Activated naive CD4-positive, alpha-beta T cell treated with anti-CD3 and anti-CD28 coated beads, Interleukin-2, amount 50 U/mL, for 24 hours (primary cell): ENCODE results near the gene AJUBA.
"Not testable (repeated sequence)": the region's sequence is repeated elsewhere in the genome, so short reads cannot be mapped to it uniquely, and the experiment has no call there.

ENCODE experiments used
- H3K27ac Mint-ChIP-seq: one replicate; pipeline ENCODE4 v1.8.0; 2021; ENCODE audit warnings: mild to moderate bottlenecking, mixed read lengths
- H3K27me3 Mint-ChIP-seq: one replicate; pipeline ENCODE4 v1.8.0; 2021; ENCODE audit warnings: mixed read lengths
- H3K36me3 Mint-ChIP-seq: one replicate; pipeline ENCODE4 v1.8.0; 2021; ENCODE audit warnings: mixed read lengths
- H3K4me1 Mint-ChIP-seq: one replicate; pipeline ENCODE4 v1.8.0; 2021; ENCODE audit warnings: mixed read lengths
- H3K4me3 Mint-ChIP-seq: one replicate; pipeline ENCODE4 v1.8.0; 2021; ENCODE audit warnings: mild to moderate bottlenecking, mixed read lengths
- H3K9me3 Mint-ChIP-seq: one replicate; pipeline ENCODE4 v1.8.0; 2021; ENCODE audit warnings: mixed read lengths

Gene AJUBA

DNA sequence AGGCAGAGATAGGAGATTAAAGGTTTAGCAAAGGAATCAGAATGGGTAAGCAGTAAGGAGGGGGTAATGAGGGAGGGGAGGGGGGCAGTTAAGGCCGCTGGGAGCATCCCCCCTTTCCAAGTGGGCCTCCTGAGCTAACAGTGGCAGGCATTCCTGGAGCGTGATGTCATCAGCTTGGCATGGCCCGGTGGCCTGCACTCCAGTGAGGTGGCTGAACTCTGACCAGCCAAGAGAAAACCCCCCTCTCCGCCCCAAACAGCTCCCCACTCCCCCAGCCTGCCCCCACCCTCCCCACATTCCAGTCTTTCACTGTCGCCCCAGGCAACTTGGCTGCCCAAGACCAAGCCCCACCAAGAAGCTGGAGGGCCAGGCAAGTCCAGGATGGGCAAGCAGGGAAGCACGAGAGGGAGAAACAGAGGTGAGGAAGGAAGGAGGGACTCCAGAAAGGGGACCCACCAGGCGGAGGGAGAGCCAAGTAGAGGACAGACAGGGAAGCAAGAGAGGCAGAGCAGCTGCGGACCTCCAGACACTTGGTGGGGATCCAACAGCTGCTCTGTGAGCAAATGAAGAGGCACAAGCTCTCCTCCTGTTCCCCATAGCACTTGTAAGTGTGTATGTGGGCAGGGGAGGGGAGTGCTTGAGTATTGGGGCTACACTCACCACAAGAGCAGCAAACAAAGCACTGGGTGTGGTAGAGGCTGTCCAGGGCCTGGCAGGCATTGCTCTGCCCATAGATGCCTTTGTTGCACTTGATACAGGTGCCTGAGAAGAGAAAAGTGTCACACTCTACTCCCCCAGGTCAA lies 4.5 kb downstream of the AJUBA start:
- Mint-ChIP-seq H3K27me3 (no peaks in the 10 kb centered on the region), H3K4me3 (no peak overlapping the region), H3K27ac (peak overlapping the region; percentile 68), H3K4me1 (peaks cover 8% of the 10 kb centered on the region), H3K36me3 (no peaks in the 10 kb centered on the region), H3K9me3 (no peaks in the 10 kb centered on the region)

- Mint-ChIP-seq H3K27me3 (no peaks in the 10 kb centered on the region), H3K36me3 (no peaks in the 10 kb centered on the region), H3K27ac (peak overlapping the region; percentile 68)
Measured at GRCh38 chr14:22977434-22977683, 5.0 kb downstream of the AJUBA start.

GRCh38 chr14:22976620-22977433 lies 5.5 kb downstream of the AJUBA start:
- peaks cover 8% of the 10 kb centered on the region for H3K4me1 Mint-ChIP-seq
- H3K36me3 Mint-ChIP-seq, result no peaks in the 10 kb centered on the region
- H3K9me3 Mint-ChIP-seq, result no peaks in the 10 kb centered on the region
- H3K27me3 Mint-ChIP-seq, result no peaks in the 10 kb centered on the region
- H3K27ac Mint-ChIP-seq, result no peak overlapping the region
- H3K4me3 Mint-ChIP-seq, result no peak overlapping the region

More at GRCh38 chr14:22977434-22977683, 5.0 kb downstream of the AJUBA start:
- peaks cover 8% of the 10 kb centered on the region for H3K4me1 Mint-ChIP-seq
- H3K4me3 Mint-ChIP-seq, result no peak overlapping the region
- no peaks in the 10 kb centered on the region for H3K9me3 Mint-ChIP-seq

GRCh38 chr14:22974530-22975313 lies 7.6 kb downstream of the AJUBA start:
- Mint-ChIP-seq H3K27ac (no peak overlapping the region), H3K9me3 (no peaks in the 10 kb centered on the region)

DNA sequence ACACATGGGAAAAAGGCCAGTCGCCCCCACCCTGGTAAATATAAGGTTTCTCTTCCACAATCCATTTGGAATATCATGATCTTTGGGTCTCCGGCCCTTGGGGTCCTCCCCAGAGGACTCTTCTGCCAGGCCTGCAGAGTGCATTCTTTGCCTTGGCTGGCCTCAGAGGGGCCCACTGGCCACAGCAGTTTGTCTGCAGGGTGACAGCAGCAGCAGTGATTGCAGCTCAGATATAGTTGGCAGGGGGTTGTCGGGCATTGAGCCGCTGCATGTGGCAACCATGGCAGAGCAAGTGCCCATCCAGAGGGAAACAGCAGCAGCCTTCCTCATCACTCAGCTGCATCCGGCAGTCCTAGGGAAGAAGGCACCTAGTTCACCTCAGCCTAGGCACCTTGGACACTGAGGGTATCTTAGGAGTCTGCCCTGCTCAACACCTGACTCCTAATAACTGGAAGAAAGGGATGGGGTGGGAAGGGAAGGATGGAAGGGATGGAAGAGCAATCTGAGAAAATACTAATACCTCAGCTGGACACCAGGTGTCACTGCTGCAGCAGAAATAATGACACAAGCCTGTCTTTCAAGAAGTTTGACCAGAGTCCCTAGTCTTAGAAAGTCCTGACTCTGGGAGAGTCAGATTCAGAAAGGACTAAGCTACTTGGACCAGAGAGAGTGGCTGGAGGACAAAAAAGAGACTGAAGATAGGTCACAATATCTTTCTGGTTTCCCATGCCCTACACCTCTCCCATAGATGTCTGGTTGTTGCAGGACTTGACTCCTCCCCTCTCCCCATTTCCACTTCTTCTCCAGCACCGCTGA lies 8.9 kb downstream of the AJUBA start:
- no peak overlapping the region for H3K4me3 Mint-ChIP-seq
- no peaks in the 10 kb centered on the region for H3K9me3 Mint-ChIP-seq
- no peak overlapping the region for H3K27ac Mint-ChIP-seq
- H3K27me3 Mint-ChIP-seq, result no peaks in the 10 kb centered on the region
- no peaks in the 10 kb centered on the region for H3K4me1 Mint-ChIP-seq
- no peaks in the 10 kb centered on the region for H3K36me3 Mint-ChIP-seq

More at GRCh38 chr14:22974530-22975313, 7.6 kb downstream of the AJUBA start:
- Mint-ChIP-seq H3K4me3 (no peak overlapping the region), H3K27me3 (no peaks in the 10 kb centered on the region), H3K4me1 (peaks cover 3% of the 10 kb centered on the region), H3K36me3 (no peaks in the 10 kb centered on the region)

DNA sequence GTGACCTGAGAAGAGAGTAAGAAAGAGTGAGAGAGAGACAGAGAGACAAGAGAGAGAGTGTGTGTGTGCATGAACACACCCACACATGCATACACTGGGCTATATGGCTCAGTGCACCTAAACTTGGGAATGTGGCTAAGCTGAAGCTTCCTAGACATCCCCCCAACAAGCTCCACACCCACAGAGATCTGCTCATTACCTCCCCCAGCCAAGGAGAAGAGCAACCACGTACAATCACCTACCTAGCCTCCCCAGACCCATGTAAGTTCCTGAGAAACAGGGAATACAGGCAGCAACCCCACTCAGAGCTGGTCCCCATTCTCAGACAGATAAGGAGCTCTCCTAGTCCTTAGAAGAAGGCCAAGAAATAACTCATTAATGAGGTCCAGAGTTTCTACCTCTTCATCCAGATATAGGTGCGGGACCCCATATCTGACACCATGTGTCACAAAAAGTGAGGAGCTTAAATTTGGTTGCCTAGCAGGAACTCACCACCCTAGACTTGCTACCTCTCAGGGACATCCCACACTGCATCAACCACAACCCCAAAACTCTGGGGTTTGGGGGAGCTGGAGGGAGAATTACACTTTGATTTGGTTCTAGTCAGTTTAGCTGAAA lies 9.9 kb downstream of the AJUBA start:
- no peak overlapping the region for H3K4me3 Mint-ChIP-seq
- no peaks in the 10 kb centered on the region for H3K4me1 Mint-ChIP-seq
- no peaks in the 10 kb centered on the region for H3K9me3 Mint-ChIP-seq
- no peaks in the 10 kb centered on the region for H3K27me3 Mint-ChIP-seq
- H3K27ac Mint-ChIP-seq, result no peak overlapping the region
- H3K36me3 Mint-ChIP-seq, result no peaks in the 10 kb centered on the region

- no peak overlapping the region for H3K4me3 Mint-ChIP-seq
Measured at GRCh38 chr14:22971152-22971551, 11.2 kb downstream of the AJUBA start.

GRCh38 chr14:22966783-22967269 lies 15.5 kb downstream of the AJUBA start:
- no peak overlapping the region for H3K4me3 Mint-ChIP-seq
- no peak overlapping the region for H3K27ac Mint-ChIP-seq
- H3K36me3 Mint-ChIP-seq, result no peaks in the 10 kb centered on the region
- H3K27me3 Mint-ChIP-seq, result no peaks in the 10 kb centered on the region
- no peaks in the 10 kb centered on the region for H3K9me3 Mint-ChIP-seq
- no peaks in the 10 kb centered on the region for H3K4me1 Mint-ChIP-seq

More at GRCh38 chr14:22971152-22971551, 11.2 kb downstream of the AJUBA start:
- Mint-ChIP-seq H3K27ac (no peak overlapping the region), H3K27me3 (no peaks in the 10 kb centered on the region), H3K36me3 (no peaks in the 10 kb centered on the region), H3K4me1 (no peaks in the 10 kb centered on the region), H3K9me3 (no peaks in the 10 kb centered on the region)

DNA sequence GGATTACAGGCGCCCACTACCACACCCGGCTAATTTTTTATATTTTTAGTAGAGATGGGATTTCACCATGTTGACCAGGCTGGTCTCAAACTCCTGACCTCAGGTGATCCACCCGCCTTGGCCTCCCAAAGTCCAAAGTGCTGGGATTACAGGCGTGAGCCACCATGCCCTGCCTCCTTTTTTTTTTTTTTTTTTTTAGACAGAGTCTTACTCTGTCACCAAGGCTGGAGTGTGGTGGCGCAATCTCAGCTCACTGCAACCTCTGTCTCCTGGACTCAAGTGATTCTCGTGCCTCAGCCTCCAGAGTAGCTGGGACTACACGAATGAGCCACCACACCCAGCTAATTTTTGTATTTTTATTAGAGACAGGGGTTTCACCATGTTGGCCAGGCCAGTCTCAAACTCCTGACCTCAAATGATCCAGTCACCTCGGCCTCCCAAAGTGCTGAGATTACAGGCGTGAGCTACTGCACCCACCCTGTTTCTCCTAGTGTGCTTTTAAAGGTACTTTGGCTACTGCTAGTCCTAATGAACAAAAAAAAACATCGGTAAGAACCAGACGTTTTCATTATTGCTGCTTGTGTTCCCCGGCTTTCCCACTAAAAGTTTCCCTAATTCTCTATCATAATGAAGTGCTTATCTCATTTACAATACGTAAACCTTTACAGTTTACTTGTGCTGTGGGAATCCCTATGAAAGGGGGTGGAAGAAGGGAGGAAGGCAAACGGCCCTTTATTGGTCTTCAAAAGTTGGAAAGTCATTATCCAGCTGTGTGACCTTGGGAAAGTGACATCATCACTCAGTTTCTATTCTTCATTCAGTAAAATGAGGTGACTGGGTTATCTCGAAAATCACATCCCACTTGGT lies 16.2 kb downstream of the AJUBA start:
- H3K36me3 Mint-ChIP-seq, H3K9me3 Mint-ChIP-seq, H3K4me3 Mint-ChIP-seq, H3K4me1 Mint-ChIP-seq, H3K27ac Mint-ChIP-seq, H3K27me3 Mint-ChIP-seq: not testable (repeated sequence)

DNA sequence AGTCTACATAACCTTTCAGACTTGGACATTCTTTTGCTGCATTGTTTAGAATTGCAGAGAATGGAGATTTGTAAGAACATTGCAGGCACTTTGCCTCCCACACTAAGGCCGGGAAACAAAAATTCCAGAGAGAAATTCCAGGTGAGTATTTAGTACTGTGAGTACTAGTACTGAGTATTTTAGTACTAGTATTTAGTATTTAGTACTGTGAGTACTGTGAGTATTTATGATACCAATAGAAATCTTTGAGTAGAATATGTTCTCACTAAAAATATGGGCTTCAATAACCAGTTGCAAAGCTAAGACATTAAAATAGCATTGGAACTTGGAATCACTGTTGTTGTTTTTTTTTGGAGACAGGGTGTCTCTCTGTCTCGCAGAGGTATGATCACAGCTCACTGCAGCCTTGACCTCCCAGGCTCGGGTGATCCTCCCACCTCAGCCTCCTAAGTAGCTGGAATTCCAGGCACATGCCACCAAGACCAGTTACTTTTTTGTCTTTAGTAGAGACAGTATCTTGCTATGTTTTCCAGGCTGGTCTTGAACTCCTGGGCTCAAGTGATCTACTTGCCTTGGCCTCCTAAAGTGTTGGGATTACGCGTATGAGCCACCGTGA lies 20.2 kb downstream of the AJUBA start:
- no peak overlapping the region for H3K4me3 Mint-ChIP-seq
- no peaks in the 10 kb centered on the region for H3K36me3 Mint-ChIP-seq
- no peaks in the 10 kb centered on the region for H3K27me3 Mint-ChIP-seq
- H3K9me3 Mint-ChIP-seq, result no peaks in the 10 kb centered on the region
- H3K4me1 Mint-ChIP-seq, result no peaks in the 10 kb centered on the region
- H3K27ac Mint-ChIP-seq, result no peak overlapping the region

GRCh38 chr14:22955702-22956569 lies 26.4 kb downstream of the AJUBA start:
- H3K36me3 Mint-ChIP-seq, result peaks cover 3% of the 10 kb centered on the region
- peak overlapping the region; percentile 93 for H3K4me3 Mint-ChIP-seq
- no peaks in the 10 kb centered on the region for H3K9me3 Mint-ChIP-seq
- peak overlapping the region; percentile 93 for H3K27ac Mint-ChIP-seq
- H3K4me1 Mint-ChIP-seq, result peaks cover 20% of the 10 kb centered on the region
- no peaks in the 10 kb centered on the region for H3K27me3 Mint-ChIP-seq

GRCh38 chr14:22952418-22952817 lies 29.9 kb downstream of the AJUBA start:
- Mint-ChIP-seq H3K27me3 (no peaks in the 10 kb centered on the region), H3K36me3 (peaks cover 7% of the 10 kb centered on the region), H3K4me1 (peaks cover 20% of the 10 kb centered on the region), H3K27ac (peak overlapping the region; percentile 30), H3K9me3 (no peaks in the 10 kb centered on the region), H3K4me3 (no peak overlapping the region)

DNA sequence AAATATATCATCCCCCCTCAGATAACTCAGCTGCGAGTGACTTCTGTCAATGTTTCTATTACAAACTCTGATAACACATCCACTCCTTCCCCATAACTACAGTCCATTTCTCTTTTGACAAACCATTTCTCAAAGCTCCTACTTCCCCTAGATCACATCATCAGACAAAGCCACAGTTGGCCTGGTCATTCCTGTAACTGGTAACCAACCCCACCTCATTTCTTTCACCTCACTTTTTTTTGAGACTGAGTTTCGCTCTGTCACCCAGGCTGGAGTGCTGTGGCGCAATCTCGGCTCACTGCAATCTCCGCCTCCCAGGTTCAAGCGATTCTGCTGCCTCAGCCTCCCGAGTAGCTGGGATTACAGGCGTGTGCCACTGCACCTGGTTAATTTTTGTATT lies 30.6 kb downstream of the AJUBA start:
- not testable (repeated sequence) for H3K27ac Mint-ChIP-seq, H3K9me3 Mint-ChIP-seq, H3K27me3 Mint-ChIP-seq, H3K4me3 Mint-ChIP-seq
- Mint-ChIP-seq H3K36me3 (peaks cover 10% of the 10 kb centered on the region), H3K4me1 (peaks cover 20% of the 10 kb centered on the region)
